ACHN (cell line): ENCODE data around the gene NR6A1.

Experiments used
- DNase-seq: peaks from one replicate; pipeline ENCODE4 v3.0.0-alpha.2; 2015
- in situ Hi-C: cut with HindIII; loops from 2 replicates; pipeline ENCODE4 v1.10.0; 2017; ENCODE audit warnings: low sequenced_read_pairs, low pct_ligation_motif_present, low pct_unique_long_range_greater_than_20kb

NR6A1 gene

GRCh38 chr9:124652615-124653393, 118.3 kb downstream of the NR6A1 start:
- peak; percentile 50 for DNase-seq
- in situ Hi-C loops, result no loop called here

- DNase-seq, result no peak
- in situ Hi-C loops, result no loop called here
Observed at GRCh38 chr9:124652203-124652602, 118.9 kb downstream of the NR6A1 start.

GRCh38 chr9:124645274-124645673, 125.8 kb downstream of the NR6A1 start:
- DNase-seq, result no peak
- in situ Hi-C loops, result no loop called here

GRCh38 chr9:124639637-124640036, 131.5 kb downstream of the NR6A1 start:
- DNase-seq, result no peak
- in situ Hi-C loops, result no loop called here

GRCh38 chr9:124635285-124635684, 135.8 kb downstream of the NR6A1 start:
- in situ Hi-C loops, result no loop called here
- DNase-seq, result no peak

- DNase-seq, result no peak
Observed at GRCh38 chr9:124632077-124632621, 139.0 kb downstream of the NR6A1 start.

GRCh38 chr9:124631326-124631725, 139.8 kb downstream of the NR6A1 start:
- in situ Hi-C loops, result no loop called here
- DNase-seq, result no peak

More at GRCh38 chr9:124632077-124632621, 139.0 kb downstream of the NR6A1 start:
- in situ Hi-C loops, result no loop called here

- in situ Hi-C loops, result no loop called here
- peak; percentile 49 for DNase-seq
Observed at GRCh38 chr9:124629600-124629999, 141.5 kb downstream of the NR6A1 start.

- DNase-seq, result no peak
- in situ Hi-C loops, result no loop called here
Observed at GRCh38 chr9:124628741-124629140, 142.4 kb downstream of the NR6A1 start.

- DNase-seq, result no peak
- in situ Hi-C loops, result no loop called here
Observed at GRCh38 chr9:124626276-124626675, 144.8 kb downstream of the NR6A1 start.

- DNase-seq, result no peak
- in situ Hi-C loops, result no loop called here
Observed at GRCh38 chr9:124625087-124625486, 146.0 kb downstream of the NR6A1 start.

- in situ Hi-C loops, result no loop called here
- no peak for DNase-seq
Observed at GRCh38 chr9:124624735-124624992, 146.4 kb downstream of the NR6A1 start.

GRCh38 chr9:124623966-124624734, 147.0 kb downstream of the NR6A1 start:
- in situ Hi-C loops, result no loop called here
- no peak for DNase-seq

- DNase-seq, result no peak
- in situ Hi-C loops, result no loop called here
Observed at GRCh38 chr9:124622882-124623281, 148.2 kb downstream of the NR6A1 start.

GRCh38 chr9:124621371-124622328, 149.5 kb downstream of the NR6A1 start:
- in situ Hi-C loops, result no loop called here

GRCh38 chr9:124618476-124618875, 152.6 kb downstream of the NR6A1 start:
- peak; percentile 75 for DNase-seq
- in situ Hi-C loops, result no loop called here

More at GRCh38 chr9:124621371-124622328, 149.5 kb downstream of the NR6A1 start:
- DNase-seq, result peak; percentile 83

- in situ Hi-C loops, result no loop called here
Observed at GRCh38 chr9:124617477-124618141, 153.5 kb downstream of the NR6A1 start.

GRCh38 chr9:124616961-124617360, 154.2 kb downstream of the NR6A1 start:
- no peak for DNase-seq
- in situ Hi-C loops, result no loop called here

More at GRCh38 chr9:124617477-124618141, 153.5 kb downstream of the NR6A1 start:
- DNase-seq, result peak; percentile 79
